ENCODE data around the gene AGPAT4. TPM values are rescaled to one million over a fixed set of nuclear protein-coding genes. Genes with fewer than 3 reads are reported as not detected.
A peak's percentile ranks its signal among the peaks of the same experiment; 100 is the strongest.

The AGPAT4 gene
- total and polyA plus RNA-seq, 2 of the 4 experiments (the other 2 are of a cell fraction), result 3.6 to 3.8 TPM

DNA sequence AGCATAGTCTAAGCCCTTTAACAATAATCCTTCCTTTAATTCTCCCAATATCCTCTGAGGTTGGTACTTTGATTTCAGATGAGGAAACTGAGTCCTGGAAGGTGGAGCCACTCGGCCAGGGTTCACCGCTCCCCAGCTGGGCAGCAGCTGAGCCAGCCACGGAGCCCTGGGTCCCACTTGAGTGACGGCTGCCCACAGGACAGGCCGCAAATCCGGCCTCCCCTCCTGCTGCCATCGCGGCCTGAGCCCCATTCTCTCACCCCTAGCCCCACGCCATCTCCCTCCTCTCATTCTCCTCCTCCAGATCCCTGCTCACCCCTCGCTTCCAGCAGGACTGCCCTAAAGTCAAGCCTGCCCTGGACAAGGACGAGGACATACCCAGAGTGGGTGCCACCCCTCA lies 41.4 kb downstream of the AGPAT4 start:
- dilution Hi-C loops (cut with HindIII; ENCODE audit: low sequenced_read_pairs, unreplicated experiment) (no loop called here), in situ Hi-C loops (cut with MboI; ENCODE audit: low sequenced_read_pairs) (no loop called here), intact Hi-C loops (cut with micrococcal nuclease) (loop anchor here (10.0 kb wide), 1 partner anchor 198 kb away; no protein-coding TSS in a partner anchor)
- no peaks in the 10 kb centered on the region for H4K20me1 ChIP-seq (ENCODE audit: insufficient read depth, low read length)
- H4K8ac ChIP-seq (ENCODE audit: low read depth in 2 of 2, low read length in 2 of 2), result no peak overlapping the region
- peak overlapping the region; percentile 44 for H2AK5ac ChIP-seq (ENCODE audit: low read depth, low read length)
- peaks cover 22% of the 10 kb centered on the region for H3K4me1 ChIP-seq (ENCODE audit: control insufficient read depth, insufficient read depth, low read length)
- no peak overlapping the region for H2BK15ac ChIP-seq (ENCODE audit: low read depth, low read length)
- H3K4me3 ChIP-seq (ENCODE audit: insufficient read depth, low read depth, low read length), result no peak overlapping the region
- H3K23ac ChIP-seq (ENCODE audit: low read depth, low read length), result no peak overlapping the region
- ATAC-seq (ENCODE audit: low read depth) (no peak), DNase-seq (no peak)
- H2AK9ac ChIP-seq (replicated peaks; ENCODE audit: low read depth, low read length, poor library complexity), result peak overlapping the region; percentile 37
- ChIA-PET CTCF (no interaction called here), POLR2A (ENCODE audit: unreplicated experiment) (no interaction called here)
- H3K56ac ChIP-seq (ENCODE audit: extremely low read depth, insufficient read depth, low read length), result no peak overlapping the region
- peaks cover 24% of the 10 kb centered on the region for H3K9me1 ChIP-seq (ENCODE audit: insufficient read depth, low read length)
- no peak overlapping the region for H3K27ac ChIP-seq (ENCODE audit: insufficient read depth, low read length)
- H4K91ac ChIP-seq (ENCODE audit: insufficient read depth, low read depth, low read length), result no peak overlapping the region
- no peaks in the 10 kb centered on the region for H3K36me3 ChIP-seq (ENCODE audit: control insufficient read depth, insufficient read depth, low read length)
- no peak overlapping the region for H4K5ac ChIP-seq (ENCODE audit: low read depth, low read length)
- no peak overlapping the region; the same call in 1 of the 2 replicates for H3K4ac ChIP-seq (ENCODE audit: low read depth, low read length)
- 94% methylated on average over 3 of the region's 11 CpGs; no CpG with 5 or more reads in 1 of the 2 experiments for WGBS, 2 experiments (ENCODE audit: extremely low coverage in 2 of 2, insufficient read length in 1 of 2)
- peaks cover 0 to 21% of the 10 kb centered on the region in 2 experiments; a peak in 2 of 4 replicates for H3K79me1 ChIP-seq (ENCODE audit: low read depth in 1 of 2, low read length in 2 of 2)
- H3K9ac ChIP-seq (ENCODE audit: low read depth, low read length), result no peak overlapping the region
- H3K18ac ChIP-seq (ENCODE audit: low read depth, low read length), result no peak overlapping the region
- H3K9me3 ChIP-seq (ENCODE audit: control insufficient read depth, insufficient read depth, low read length), result no peaks in the 10 kb centered on the region
- no peak overlapping the region for H2AFZ ChIP-seq (replicated peaks; ENCODE audit: low read length, poor library complexity)
- H3K14ac ChIP-seq (replicated peaks; ENCODE audit: low read depth, low read length), result no peak overlapping the region
- no peaks in the 10 kb centered on the region for H3K27me3 ChIP-seq (ENCODE audit: control insufficient read depth, insufficient read depth, low read length)
- no TSS peak for BruUV-seq (replicated peaks)
- TF ChIP-seq MAFK (IDR thresholded peaks at IDR 0.05; ENCODE audit: low read depth, low read length) (no peak), NFE2L2 (IDR thresholded peaks at IDR 0.05; ENCODE audit: low read depth, low read length) (no peak), BHLHE40 (IDR thresholded peaks at IDR 0.05; ENCODE audit: low read depth, low read length) (no peak), MAZ (IDR thresholded peaks at IDR 0.05; ENCODE audit: borderline replicate concordance, low read depth, low read length) (no peak), MXI1 (IDR thresholded peaks at IDR 0.05; ENCODE audit: borderline replicate concordance, low read depth, low read length) (no peak), RCOR1 (IDR thresholded peaks at IDR 0.05; ENCODE audit: insufficient replicate concordance, low read length) (no peak), RAD21 (IDR thresholded peaks at IDR 0.05; ENCODE audit: low read length) (no peak)
- TF ChIP-seq, protein P1, sequence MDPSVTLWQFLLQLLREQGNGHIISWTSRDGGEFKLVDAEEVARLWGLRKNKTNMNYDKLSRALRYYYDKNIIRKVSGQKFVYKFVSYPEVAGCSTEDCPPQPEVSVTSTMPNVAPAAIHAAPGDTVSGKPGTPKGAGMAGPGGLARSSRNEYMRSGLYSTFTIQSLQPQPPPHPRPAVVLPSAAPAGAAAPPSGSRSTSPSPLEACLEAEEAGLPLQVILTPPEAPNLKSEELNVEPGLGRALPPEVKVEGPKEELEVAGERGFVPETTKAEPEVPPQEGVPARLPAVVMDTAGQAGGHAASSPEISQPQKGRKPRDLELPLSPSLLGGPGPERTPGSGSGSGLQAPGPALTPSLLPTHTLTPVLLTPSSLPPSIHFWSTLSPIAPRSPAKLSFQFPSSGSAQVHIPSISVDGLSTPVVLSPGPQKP (IDR thresholded peaks at IDR 0.05; ENCODE audit: borderline replicate concordance, low read depth, low read length), result no peak
- TF ChIP-seq, protein P2, sequence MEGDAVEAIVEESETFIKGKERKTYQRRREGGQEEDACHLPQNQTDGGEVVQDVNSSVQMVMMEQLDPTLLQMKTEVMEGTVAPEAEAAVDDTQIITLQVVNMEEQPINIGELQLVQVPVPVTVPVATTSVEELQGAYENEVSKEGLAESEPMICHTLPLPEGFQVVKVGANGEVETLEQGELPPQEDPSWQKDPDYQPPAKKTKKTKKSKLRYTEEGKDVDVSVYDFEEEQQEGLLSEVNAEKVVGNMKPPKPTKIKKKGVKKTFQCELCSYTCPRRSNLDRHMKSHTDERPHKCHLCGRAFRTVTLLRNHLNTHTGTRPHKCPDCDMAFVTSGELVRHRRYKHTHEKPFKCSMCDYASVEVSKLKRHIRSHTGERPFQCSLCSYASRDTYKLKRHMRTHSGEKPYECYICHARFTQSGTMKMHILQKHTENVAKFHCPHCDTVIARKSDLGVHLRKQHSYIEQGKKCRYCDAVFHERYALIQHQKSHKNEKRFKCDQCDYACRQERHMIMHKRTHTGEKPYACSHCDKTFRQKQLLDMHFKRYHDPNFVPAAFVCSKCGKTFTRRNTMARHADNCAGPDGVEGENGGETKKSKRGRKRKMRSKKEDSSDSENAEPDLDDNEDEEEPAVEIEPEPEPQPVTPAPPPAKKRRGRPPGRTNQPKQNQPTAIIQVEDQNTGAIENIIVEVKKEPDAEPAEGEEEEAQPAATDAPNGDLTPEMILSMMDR (conservative IDR thresholded peaks at IDR 0.05; ENCODE audit: low read depth, low read length), result no peak
- no peak overlapping the region for H2BK120ac ChIP-seq (ENCODE audit: low read depth, low read length)
- no peak overlapping the region for H2BK5ac ChIP-seq (ENCODE audit: low read depth, low read length, poor library complexity, severe bottlenecking)
- no peak overlapping the region for H2BK20ac ChIP-seq (ENCODE audit: low read depth, low read length)
- H3K4me2 ChIP-seq (ENCODE audit: low read depth, low read length), result no peak overlapping the region
